Stimulated activated CD4-positive, alpha-beta T cell treated with anti-CD3 and anti-CD28 coated beads, Interleukin-2, amount 100 ng/mL, for 4 hours (primary cell): ENCODE results near the gene KCMF1.

Experiments used
- DNase-seq: peaks from one replicate; pipeline ENCODE4 v3.0.0-alpha.2; 2020; ENCODE audit warnings: low read depth

The KCMF1 gene

GRCh38 chr2:84956334-84957297 is 14.3 kb upstream of the KCMF1 start:
- DNase-seq, result no peak

- DNase-seq, result no peak
Observed at GRCh38 chr2:84957771-84958134, 13.2 kb upstream of the KCMF1 start.

- no peak for DNase-seq
Observed at GRCh38 chr2:84958135-84959059, 12.6 kb upstream of the KCMF1 start.

GRCh38 chr2:84959095-84959565 is 11.8 kb upstream of the KCMF1 start:
- DNase-seq, result no peak

GRCh38 chr2:84959566-84960506 is 11.1 kb upstream of the KCMF1 start:
- DNase-seq, result no peak

GRCh38 chr2:84962917-84963316 is 8.0 kb upstream of the KCMF1 start:
- no peak for DNase-seq

- no peak for DNase-seq
Observed at GRCh38 chr2:84963323-84963691, 7.7 kb upstream of the KCMF1 start.

GRCh38 chr2:84963692-84964405 is 7.1 kb upstream of the KCMF1 start:
- DNase-seq, result no peak

- DNase-seq, result no peak
Observed at GRCh38 chr2:84964406-84965191, 6.4 kb upstream of the KCMF1 start.

GRCh38 chr2:84965192-84965516 is 5.8 kb upstream of the KCMF1 start:
- no peak for DNase-seq

- no peak for DNase-seq
Observed at GRCh38 chr2:84965827-84966226, 5.1 kb upstream of the KCMF1 start.

GRCh38 chr2:84966731-84967130 is 4.2 kb upstream of the KCMF1 start:
- DNase-seq, result no peak

GRCh38 chr2:84969511-84970209 is 1.3 kb upstream of the KCMF1 start:
- DNase-seq, result no peak

GRCh38 chr2:84970210-84970867 is 622 bp upstream of the KCMF1 start:
- peak; percentile 28 for DNase-seq

GRCh38 chr2:84971510-84972206 is 697 bp downstream of the KCMF1 start:
- DNase-seq, result peak; percentile 47

- DNase-seq, result no peak
Observed at GRCh38 chr2:84972207-84972783, 1.3 kb downstream of the KCMF1 start.

- no peak for DNase-seq
Observed at GRCh38 chr2:84972932-84973331, 2.0 kb downstream of the KCMF1 start.
